Activated T-helper 1 cell treated with Interleukin-2 at 50 U/mL for 16 hours (primary cell): ENCODE measurements around the gene PUDP.
"Not testable (repeated sequence)": the region's sequence is repeated elsewhere in the genome, so short reads cannot be mapped to it uniquely, and the experiment has no call there.

Experiments used
- DNase-seq: peaks from one replicate; pipeline ENCODE4 v3.0.0-alpha.2; 2020; ENCODE audit warnings: low read depth

The PUDP gene

DNA sequence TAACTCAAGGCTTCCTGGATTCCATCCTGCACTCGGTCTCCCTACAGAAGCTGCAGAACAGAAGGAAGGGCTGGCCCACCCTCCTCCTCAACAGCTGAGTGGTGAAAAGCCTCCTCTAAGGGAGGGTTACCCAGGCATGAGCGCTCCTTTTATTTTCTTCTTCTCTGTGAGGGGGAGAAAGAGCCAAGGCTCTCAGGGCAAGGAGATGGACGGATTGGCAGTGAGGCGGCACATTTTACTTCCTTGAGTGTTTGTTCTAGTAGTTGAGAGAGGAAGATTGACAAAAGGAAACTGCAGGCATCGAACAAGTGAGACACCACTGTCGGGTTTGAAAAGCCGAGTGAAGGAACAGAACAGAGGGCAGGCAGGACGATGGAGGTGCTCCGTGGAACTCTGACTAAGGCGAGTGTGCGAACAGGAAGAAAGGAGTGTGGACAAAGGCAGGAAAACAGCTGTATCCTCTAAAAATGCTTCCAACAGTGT, 38.9 kb downstream of the PUDP start:
- no peak for DNase-seq

GRCh38 chrX:7108030-7108429, 39.9 kb downstream of the PUDP start:
- no peak for DNase-seq

DNA sequence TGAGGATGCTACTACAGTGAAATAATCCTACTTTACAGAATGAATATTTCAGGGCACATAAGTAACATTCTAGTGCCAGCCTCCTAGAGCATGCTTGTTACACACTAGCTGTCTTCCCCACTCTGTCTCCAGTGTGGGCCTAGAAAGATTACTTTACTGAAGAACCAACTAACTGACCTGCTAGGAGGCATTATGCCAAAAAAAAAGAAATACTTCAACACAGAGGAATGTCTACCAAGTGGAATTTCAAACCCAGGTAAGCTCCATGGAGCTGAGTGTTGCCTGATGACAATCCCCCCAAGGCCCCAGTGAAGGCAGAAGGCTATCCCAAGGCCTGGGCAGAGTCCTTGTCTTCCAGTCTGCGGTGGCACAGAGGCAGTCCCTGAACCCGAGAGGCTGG, 41.3 kb downstream of the PUDP start:
- DNase-seq, result no peak

DNA sequence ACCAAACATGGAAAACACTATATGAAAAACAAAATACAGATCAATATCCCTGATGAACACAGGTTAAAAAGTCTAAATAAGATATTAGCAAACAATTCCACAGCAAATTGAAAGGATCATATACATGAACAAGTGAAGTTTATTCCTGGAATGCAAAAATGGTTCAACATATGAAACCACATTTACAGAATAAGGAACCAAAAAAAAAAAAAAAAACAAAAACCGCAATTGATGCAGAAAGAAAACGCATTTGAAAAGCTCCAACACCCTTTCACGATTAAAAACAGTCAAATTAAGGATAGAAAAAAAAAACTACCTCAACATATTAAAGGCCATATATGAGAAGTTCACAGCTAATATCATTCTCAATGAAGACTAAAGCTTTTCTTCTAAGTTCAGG, 45.8 kb downstream of the PUDP start:
- no peak for DNase-seq

DNA sequence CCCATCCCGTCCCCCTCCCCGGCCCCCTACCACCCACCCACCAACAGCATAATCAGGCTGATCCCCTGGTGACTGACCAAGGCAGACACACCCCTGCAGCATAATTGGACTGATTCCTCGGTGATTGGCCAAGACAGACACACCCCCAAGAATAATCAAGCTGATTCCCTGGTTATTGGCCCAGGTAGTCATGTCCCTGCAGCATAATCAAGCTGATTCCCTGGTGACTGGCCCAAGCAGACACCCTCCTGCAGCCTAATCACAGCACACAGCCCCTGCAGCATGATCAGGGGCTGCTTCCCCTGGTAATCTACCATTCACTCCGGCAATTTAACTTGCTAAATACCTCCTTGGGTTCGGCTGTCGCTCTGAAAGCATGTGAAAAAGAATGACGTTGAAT, 47.9 kb downstream of the PUDP start:
- DNase-seq, result no peak

DNA sequence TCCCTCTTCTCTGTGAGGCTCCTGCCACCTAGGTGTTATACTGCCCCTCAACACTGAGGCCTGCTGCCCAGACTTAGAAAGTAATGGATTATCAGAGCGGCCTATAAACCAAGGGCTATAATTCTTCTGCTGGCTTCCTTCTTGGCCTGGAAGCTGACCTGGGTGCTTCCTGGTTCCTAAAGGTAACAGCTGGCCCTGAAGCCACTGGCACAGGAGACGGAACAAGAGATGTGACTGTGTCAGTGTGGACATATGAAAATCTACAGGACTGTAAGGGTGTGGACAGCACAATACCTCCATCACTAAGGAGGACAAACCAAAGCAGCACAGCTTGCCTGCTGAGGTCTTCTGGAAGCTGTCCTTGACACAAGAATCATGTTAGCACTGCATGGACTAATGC, 52.3 kb downstream of the PUDP start:
- DNase-seq, result not testable (repeated sequence)

GRCh38 chrX:7093305-7093704, 54.6 kb downstream of the PUDP start:
- DNase-seq, result no peak

DNA sequence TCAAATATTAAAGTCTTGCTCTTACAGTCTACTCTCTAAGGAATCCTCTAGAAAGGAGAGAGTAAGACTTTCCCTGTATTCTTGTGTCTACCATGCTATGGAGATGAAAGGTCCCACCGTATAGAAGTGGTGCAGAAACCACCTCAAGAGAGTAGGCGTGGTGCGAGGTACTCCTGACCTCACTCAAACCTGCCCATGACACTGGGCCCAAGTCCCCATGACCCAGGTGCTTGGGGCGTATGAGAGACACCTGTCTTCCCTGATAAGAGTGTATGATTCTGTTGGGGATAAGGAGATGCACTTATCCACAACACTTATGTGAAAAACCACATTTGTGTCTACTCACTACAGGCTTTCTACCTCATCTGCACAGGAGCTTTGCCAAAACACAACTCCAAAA, 55.4 kb downstream of the PUDP start:
- DNase-seq, result no peak

DNA sequence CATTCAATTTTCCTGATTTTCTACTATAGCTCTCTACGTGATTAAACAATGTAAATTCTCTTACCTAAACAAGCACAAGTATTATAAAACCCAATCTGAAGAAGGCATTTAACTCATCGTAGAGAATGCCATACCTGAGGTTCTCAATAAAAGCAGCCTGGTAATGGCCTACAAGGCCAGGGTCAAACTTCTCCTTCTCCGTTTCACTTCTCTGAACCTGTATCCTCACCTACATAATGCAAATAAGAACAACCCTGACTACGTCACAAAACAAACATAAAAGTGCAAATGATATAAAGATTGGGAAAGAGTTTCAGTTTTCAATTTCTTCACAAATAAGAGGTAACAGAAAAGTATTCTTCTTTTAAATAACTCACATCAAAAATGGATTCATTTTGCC, 56.0 kb downstream of the PUDP start:
- no peak for DNase-seq

DNA sequence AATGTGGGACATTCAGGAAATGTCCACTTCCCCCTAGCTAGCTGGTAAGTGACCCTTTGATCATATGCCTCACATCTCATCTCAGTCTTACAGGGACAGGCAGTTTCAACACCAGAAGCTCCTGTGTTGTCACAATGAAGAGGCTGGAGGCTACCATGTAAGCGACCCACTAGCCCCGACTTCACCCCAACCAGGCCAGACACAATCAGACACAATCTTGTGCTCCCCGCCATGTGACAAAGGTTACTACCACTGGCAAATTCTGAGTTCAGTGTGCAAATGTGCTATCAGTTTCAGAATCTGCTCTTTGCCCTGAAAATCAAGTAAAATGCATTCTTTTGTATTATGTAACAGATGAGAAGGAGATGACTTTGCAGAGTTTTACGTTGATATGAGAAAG, 57.3 kb downstream of the PUDP start:
- DNase-seq, result no peak

DNA sequence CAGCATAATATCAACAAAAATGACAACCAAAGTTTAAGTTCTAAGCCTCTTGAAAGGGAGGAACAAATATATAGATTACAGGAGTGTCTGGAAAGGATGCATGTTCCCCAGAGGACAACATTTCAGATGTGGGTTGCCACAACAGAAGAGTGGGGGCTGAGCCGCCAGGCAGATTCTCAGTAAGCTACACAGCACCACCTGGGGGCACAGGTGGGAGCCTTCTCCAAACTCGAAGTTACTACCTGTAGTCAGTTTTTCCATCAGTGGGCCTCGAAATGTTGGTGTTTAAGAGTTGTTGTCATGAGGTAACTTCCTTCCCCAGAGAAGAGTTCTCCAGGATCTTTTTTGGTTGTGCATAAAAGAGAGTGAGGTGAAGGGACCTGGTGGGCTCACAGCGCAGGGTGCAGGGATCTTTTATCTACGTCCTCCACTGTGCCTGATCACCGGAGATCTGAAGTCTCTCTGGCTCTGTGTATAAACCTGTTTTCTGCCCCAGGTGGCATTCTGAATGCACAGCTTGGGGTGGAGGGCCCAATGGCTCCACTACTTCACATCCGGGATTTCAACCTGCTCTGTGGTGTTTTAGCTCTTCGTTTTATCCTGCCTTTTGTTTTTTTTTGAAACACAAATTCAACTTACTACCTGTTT, 58.9 kb downstream of the PUDP start:
- DNase-seq, result peak; percentile 22

DNA sequence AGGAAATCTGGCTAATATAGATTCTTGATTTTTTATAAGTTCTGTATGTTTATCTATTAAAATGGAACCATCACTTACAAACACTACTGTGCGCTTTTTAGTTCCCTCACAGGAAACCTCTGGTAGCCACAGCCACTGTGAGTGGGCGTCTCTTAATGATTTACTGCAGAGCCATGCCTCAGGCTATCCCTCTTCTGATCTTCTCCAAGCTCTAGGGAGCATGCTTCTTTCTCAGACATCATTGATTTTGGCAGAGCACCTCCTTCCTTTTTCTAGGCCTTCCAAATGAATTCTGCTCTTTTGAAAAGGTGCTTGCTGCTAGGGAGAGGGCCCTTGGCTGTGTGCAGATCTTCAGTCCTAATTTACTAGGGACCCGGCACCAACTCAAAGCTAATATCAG, 61.6 kb downstream of the PUDP start:
- DNase-seq, result no peak

- DNase-seq, result no peak
Measured at GRCh38 chrX:7085879-7086278, 62.1 kb downstream of the PUDP start.

- DNase-seq, result no peak
Measured at GRCh38 chrX:7084841-7085240, 63.1 kb downstream of the PUDP start.

- peak; percentile 36 for DNase-seq
Measured at GRCh38 chrX:7083468-7084396, 64.2 kb downstream of the PUDP start.

DNA sequence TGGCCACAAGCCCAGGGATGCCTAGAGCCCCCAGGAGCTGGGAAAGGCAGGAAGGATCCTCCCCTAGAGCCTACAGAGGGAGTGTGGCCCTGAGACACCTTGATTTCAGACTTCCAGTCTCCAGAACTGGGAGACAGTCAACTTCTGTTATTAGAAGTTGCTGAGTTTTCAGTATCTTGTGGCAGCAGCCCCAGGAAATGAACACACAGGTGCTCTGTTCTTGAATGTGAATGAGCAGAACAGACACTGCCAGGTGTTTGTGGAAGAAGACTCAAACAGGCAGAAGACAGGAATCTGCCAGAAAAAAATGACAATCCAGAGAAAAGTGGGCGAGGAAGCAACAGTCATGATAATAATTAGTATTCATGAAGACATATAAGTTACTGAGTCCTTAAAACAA, 64.9 kb downstream of the PUDP start:
- DNase-seq, result no peak

GRCh38 chrX:7082556-7082955, 65.4 kb downstream of the PUDP start:
- no peak for DNase-seq

DNA sequence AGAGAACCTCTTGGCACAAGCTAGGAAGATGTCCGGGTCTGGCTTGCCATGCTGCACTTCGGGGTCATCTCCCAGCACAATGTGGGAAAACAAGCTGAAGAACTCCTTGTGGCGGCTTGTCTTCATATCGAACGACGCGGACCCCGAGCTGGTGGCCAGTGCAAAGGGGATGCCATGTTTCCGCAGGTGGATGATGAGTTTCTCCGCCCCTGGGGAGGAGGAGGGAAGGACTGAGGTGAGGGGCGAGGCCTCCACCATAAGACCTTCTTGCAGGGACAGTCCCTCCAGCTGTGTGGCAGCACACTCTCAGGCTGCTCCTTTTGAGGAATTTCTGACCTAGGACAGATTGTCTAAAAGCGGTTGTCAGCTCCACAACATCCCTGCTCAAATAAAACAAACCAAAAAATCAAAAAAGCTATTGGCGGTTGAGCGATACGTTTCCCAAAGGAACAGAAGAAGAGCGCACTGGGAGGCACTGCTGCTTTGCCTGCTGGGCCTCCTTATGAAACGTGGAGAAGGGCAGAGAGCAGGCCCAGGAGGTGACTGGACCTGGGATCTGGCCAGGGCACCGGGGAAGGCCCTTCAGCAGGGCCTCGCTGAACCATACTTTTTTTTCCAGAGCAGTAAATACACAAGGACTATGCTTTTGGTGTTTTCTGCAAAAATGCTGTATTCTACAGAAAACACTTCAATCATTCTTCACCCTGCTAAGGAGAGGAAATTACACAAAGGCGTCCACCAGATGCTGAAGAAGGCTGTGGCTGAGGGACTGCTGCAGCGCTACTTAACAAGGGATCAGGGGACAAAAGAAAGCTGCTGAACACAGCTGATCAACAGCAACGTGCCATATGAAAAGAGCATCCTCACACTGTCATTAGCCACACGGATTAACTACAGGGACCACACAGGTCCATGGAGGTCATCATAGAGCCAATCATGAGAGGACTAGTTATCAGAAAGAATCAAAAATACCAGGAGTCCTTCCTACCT, 70.4 kb downstream of the PUDP start:
- DNase-seq, result no peak

- no peak for DNase-seq
Measured at GRCh38 chrX:7076245-7076661, 71.7 kb downstream of the PUDP start.

- no peak for DNase-seq
Measured at GRCh38 chrX:7074908-7075204, 73.1 kb downstream of the PUDP start.

DNA sequence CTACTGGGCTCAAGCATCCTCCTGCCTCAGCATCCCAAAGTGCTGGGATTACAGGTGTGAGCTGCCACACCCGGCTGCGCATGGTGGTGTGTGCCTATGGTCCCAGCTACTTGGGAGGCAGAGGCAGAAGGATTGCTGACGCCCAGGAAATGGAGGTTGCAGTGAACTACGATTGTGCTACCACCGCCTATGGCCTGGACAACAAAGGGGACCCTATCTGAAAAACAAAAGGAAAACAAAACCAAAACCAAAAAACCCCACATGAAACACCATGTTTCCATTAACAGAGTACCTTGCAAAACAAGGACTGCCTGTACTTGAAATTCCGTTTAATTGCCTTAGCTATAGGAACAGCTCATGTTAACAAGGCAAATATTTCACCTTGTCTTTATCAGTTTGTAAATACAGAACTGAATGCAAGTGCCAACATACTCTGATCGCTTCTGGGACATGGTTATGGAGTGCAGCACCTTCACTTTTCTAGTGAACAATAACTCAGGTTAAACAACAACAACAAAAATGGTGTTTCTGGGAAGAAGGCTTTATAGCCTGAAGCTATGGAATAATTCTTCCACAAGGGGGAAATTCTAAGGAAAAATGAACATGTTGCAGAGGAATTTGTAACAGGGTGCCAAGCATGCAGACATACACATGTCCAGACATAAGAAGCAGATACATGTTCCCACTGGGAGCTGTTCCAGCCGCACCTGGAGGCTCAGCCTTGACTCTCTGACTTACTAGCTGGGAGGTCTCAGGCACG, 73.6 kb downstream of the PUDP start:
- no peak for DNase-seq

GRCh38 chrX:7073336-7073735, 74.6 kb downstream of the PUDP start:
- no peak for DNase-seq
